ENCODE results near the gene SCAP.

SCAP gene

GRCh38 chr3:47381317-47382157 is 94.2 kb downstream of the SCAP start:
- H3K9me3 ChIP-seq (ENCODE audit: insufficient read depth, low read length, severe bottlenecking), result no peaks in the 10 kb centered on the region
- no peak for TF ChIP-seq EZH2 (IDR thresholded peaks at IDR 0.05; ENCODE audit: borderline replicate concordance, low read depth, low read length, severe bottlenecking)
- TF ChIP-seq, protein P1, sequence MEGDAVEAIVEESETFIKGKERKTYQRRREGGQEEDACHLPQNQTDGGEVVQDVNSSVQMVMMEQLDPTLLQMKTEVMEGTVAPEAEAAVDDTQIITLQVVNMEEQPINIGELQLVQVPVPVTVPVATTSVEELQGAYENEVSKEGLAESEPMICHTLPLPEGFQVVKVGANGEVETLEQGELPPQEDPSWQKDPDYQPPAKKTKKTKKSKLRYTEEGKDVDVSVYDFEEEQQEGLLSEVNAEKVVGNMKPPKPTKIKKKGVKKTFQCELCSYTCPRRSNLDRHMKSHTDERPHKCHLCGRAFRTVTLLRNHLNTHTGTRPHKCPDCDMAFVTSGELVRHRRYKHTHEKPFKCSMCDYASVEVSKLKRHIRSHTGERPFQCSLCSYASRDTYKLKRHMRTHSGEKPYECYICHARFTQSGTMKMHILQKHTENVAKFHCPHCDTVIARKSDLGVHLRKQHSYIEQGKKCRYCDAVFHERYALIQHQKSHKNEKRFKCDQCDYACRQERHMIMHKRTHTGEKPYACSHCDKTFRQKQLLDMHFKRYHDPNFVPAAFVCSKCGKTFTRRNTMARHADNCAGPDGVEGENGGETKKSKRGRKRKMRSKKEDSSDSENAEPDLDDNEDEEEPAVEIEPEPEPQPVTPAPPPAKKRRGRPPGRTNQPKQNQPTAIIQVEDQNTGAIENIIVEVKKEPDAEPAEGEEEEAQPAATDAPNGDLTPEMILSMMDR (IDR thresholded peaks at IDR 0.05; ENCODE audit: borderline replicate concordance, extremely low read depth, low read length, poor library complexity, severe bottlenecking), result no peak
- H3K4me2 ChIP-seq (ENCODE audit: insufficient read depth, low read length), result peak overlapping the region; percentile 67
- peak overlapping the region; percentile 81 for H2AFZ ChIP-seq (ENCODE audit: low read depth, low read length)
- peak; percentile 69 for ATAC-seq (ENCODE audit: insufficient read depth, low read depth)
- peaks cover 31% of the 10 kb centered on the region for H4K20me1 ChIP-seq (ENCODE audit: insufficient read depth, low read length)
- H3K4me1 ChIP-seq (ENCODE audit: insufficient read depth, low read length), result peaks cover 37% of the 10 kb centered on the region
- H3K4me3 ChIP-seq (ENCODE audit: low read depth in 1 of 2, low read length in 2 of 2), result peak overlapping the region; percentile 95 to 97
- no peaks in the 10 kb centered on the region for H3K27me3 ChIP-seq (ENCODE audit: insufficient read depth, low read length, poor library complexity)
- H3K36me3 ChIP-seq (ENCODE audit: insufficient read depth, low read length), result peaks cover 19% of the 10 kb centered on the region
- peak overlapping the region; percentile 81 for H3K27ac ChIP-seq (ENCODE audit: low read length)
- peak overlapping the region; percentile 96 for H3K9ac ChIP-seq (ENCODE audit: low read depth, low read length)
- peak; percentile 86 for DNase-seq
- peaks cover 68% of the 10 kb centered on the region for H3K79me2 ChIP-seq (ENCODE audit: insufficient read depth, low read length)

- Histone ChIP-seq H3K27me3 (ENCODE audit: insufficient read depth, low read length, poor library complexity) (no peaks in the 10 kb centered on the region), H3K9me3 (ENCODE audit: insufficient read depth, low read length, severe bottlenecking) (no peaks in the 10 kb centered on the region), H3K9ac (ENCODE audit: low read depth, low read length) (peak within 1 kb of the TSS; percentile 96), H3K4me3 (ENCODE audit: low read depth in 1 of 2, low read length in 2 of 2) (peak within 1 kb of the TSS; percentile 95 to 97), H3K79me2 (ENCODE audit: insufficient read depth, low read length) (peaks cover 60% of the 10 kb centered on the region), H3K4me1 (ENCODE audit: insufficient read depth, low read length) (peaks cover 37% of the 10 kb centered on the region), H3K4me2 (ENCODE audit: insufficient read depth, low read length) (peak within 1 kb of the TSS; percentile 67), H3K27ac (ENCODE audit: low read length) (peak within 1 kb of the TSS; percentile 81), H3K36me3 (ENCODE audit: insufficient read depth, low read length) (peaks cover 15% of the 10 kb centered on the region), H2AFZ (ENCODE audit: low read depth, low read length) (peak within 1 kb of the TSS; percentile 88), H4K20me1 (ENCODE audit: insufficient read depth, low read length) (peaks cover 24% of the 10 kb centered on the region)
- DNase-seq (peak; percentile 99), ATAC-seq (ENCODE audit: insufficient read depth, low read depth) (peak; percentile 79)
- no peak for TF ChIP-seq EZH2 (IDR thresholded peaks at IDR 0.05; ENCODE audit: borderline replicate concordance, low read depth, low read length, severe bottlenecking)
- TF ChIP-seq, protein P1 (IDR thresholded peaks at IDR 0.05; ENCODE audit: borderline replicate concordance, extremely low read depth, low read length, poor library complexity, severe bottlenecking), result peak; percentile 4
These were observed 95.0 kb downstream of the SCAP start, which contains the start of gene PTPN23 for GRCh38 chr3:47380601-47381316. TSS of gene PTPN23 (plus strand) at chr3:47381021. CDS start at chr3:47381097, 76 bp downstream.

- no peak for DNase-seq
- Histone ChIP-seq H3K79me2 (ENCODE audit: insufficient read depth, low read length) (peaks cover 53% of the 10 kb centered on the region), H3K4me1 (ENCODE audit: insufficient read depth, low read length) (peaks cover 37% of the 10 kb centered on the region), H3K27me3 (ENCODE audit: insufficient read depth, low read length, poor library complexity) (no peaks in the 10 kb centered on the region), H3K27ac (ENCODE audit: low read length) (peak overlapping the region; percentile 78), H3K9me3 (ENCODE audit: insufficient read depth, low read length, severe bottlenecking) (no peaks in the 10 kb centered on the region), H3K9ac (ENCODE audit: low read depth, low read length) (peak overlapping the region; percentile 96), H3K4me3 (ENCODE audit: low read depth in 1 of 2, low read length in 2 of 2) (peak overlapping the region; percentile 95 to 97), H3K4me2 (ENCODE audit: insufficient read depth, low read length) (peak overlapping the region; percentile 67), H3K36me3 (ENCODE audit: insufficient read depth, low read length) (peaks cover 12% of the 10 kb centered on the region), H4K20me1 (ENCODE audit: insufficient read depth, low read length) (peaks cover 19% of the 10 kb centered on the region), H2AFZ (ENCODE audit: low read depth, low read length) (peak overlapping the region; percentile 88)
- ATAC-seq (ENCODE audit: insufficient read depth, low read depth), result peak; percentile 4; the same call in 2 of the 3 replicates
- TF ChIP-seq, protein P1 (IDR thresholded peaks at IDR 0.05; ENCODE audit: borderline replicate concordance, extremely low read depth, low read length, poor library complexity, severe bottlenecking), result no peak
- no peak for TF ChIP-seq EZH2 (IDR thresholded peaks at IDR 0.05; ENCODE audit: borderline replicate concordance, low read depth, low read length, severe bottlenecking)
These were observed 95.6 kb downstream of the SCAP start for GRCh38 chr3:47380026-47380600.

Measured in DND-41 (cell line).